Common myeloid progenitor, CD34-positive (primary cell): ENCODE data around the gene RAPGEF3.
A peak's percentile ranks its signal among the peaks of the same experiment; 100 is the strongest.

Experiments
- CTCF ChIA-PET: fragments of 350-600 bp; sonication (Branson Sonifier 250); formaldehyde crosslinking; loops from one replicate; lab custom pipeline; 2021; ENCODE audit warnings: antibody characterized with exemption; lab: Charles Lee
- POLR2A ChIA-PET: fragments of 350-600 bp; sonication (Branson Sonifier 250); formaldehyde crosslinking; loops from one replicate; lab custom pipeline; 2021; ENCODE audit warnings: antibody characterized with exemption; lab: Charles Lee
- DNase-seq, 3 donors: peaks; one replicate each; pipeline versions ENCODE4 v3.0.0 to v3.0.0-alpha.2; 2013
- H3K27ac ChIP-seq, 2 experiments: 1 replicate in 1 of 2; 2 replicates in 1 of 2; pipeline ENCODE4 v1.7.0; 2013; ENCODE audit warnings: inconsistent platforms in 2 of 2, low read length in 2 of 2, mild to moderate bottlenecking in 2 of 2, low read depth in 1 of 2, moderate library complexity in 1 of 2; ENCODE audit not compliant: severe bottlenecking in 2 of 2, insufficient read depth in 1 of 2, poor library complexity in 1 of 2
- H3K27me3 ChIP-seq, 5 experiments: replicated peaks in 2 of 5; 1 replicate in 3 of 5; 2 replicates in 2 of 5; pipeline versions ENCODE4 v1.6.1 to v1.7.0; 2013; ENCODE audit warnings: low read length in 4 of 5, mild to moderate bottlenecking in 2 of 5, moderate library complexity in 2 of 5, inconsistent platforms in 1 of 5; ENCODE audit not compliant: insufficient read depth in 5 of 5, control insufficient read depth in 4 of 5
- H3K36me3 ChIP-seq, 4 experiments: 1 replicate in 2 of 4; 2 replicates in 2 of 4; pipeline versions ENCODE4 v1.6.1 to v1.7.0; 2013; ENCODE audit warnings: low read length in 3 of 4, control low read depth in 1 of 4, mild to moderate bottlenecking in 1 of 4; ENCODE audit not compliant: control insufficient read depth in 4 of 4, insufficient read depth in 4 of 4
- H3K4me1 ChIP-seq, 4 experiments: 1 replicate in 3 of 4; 2 replicates in 1 of 4; pipeline versions ENCODE4 v1.6.1 to v1.7.1; 2013; ENCODE audit warnings: low read length in 3 of 4, mild to moderate bottlenecking in 3 of 4, control low read depth in 1 of 4, inconsistent platforms in 1 of 4, moderate library complexity in 1 of 4; ENCODE audit not compliant: control insufficient read depth in 4 of 4, insufficient read depth in 4 of 4; ENCODE audit errors: control extremely low read depth in 1 of 4
- H3K4me3 ChIP-seq, 7 experiments: 1 replicate in 4 of 7; 2 replicates in 3 of 7; pipeline versions ENCODE4 v1.5.1 to v1.7.0; 2013; ENCODE audit warnings: mild to moderate bottlenecking in 7 of 7, low read length in 6 of 7, moderate library complexity in 6 of 7, inconsistent platforms in 2 of 7, low read depth in 2 of 7, control low read depth in 1 of 7; ENCODE audit not compliant: insufficient read depth in 4 of 7, control insufficient read depth in 1 of 7; ENCODE audit errors: extremely low read depth in 1 of 7
- H3K9me3 ChIP-seq, 5 experiments: 1 replicate in 4 of 5; 2 replicates in 1 of 5; pipeline versions ENCODE4 v1.6.1 to v1.7.1; 2013; ENCODE audit warnings: low read length in 4 of 5, mild to moderate bottlenecking in 2 of 5, inconsistent platforms in 1 of 5, low read depth in 1 of 5, moderate library complexity in 1 of 5; ENCODE audit not compliant: control insufficient read depth in 4 of 5, insufficient read depth in 2 of 5; ENCODE audit errors: control extremely low read depth in 1 of 5
- WGBS: methylation state at CpG from one replicate; pipeline ENCODE4 v1.1.5; 2013; ENCODE audit not compliant: insufficient coverage; 5-methylcytosine and 5-hydroxymethylcytosine counted together

RAPGEF3 gene

GRCh38 chr12:47797441-47797840 is 38.8 kb upstream of the RAPGEF3 start:
- DNase-seq: peak in 2 of 3 donors; percentile 48 to 59
- POLR2A ChIA-PET: interaction anchor here (0.5 to 1.3 kb wide), 3 partner anchors 15 to 40 kb away, joined by 3 read pairs; no protein-coding TSS in a partner anchor
- Histone ChIP-seq H3K27ac (no peak overlapping the region), H3K36me3 (peaks cover 5 to 66% (median 49%) of the 10 kb centered on the region in 4 experiments), H3K4me1 (peaks cover 10 to 50% (median 40%) of the 10 kb centered on the region in 4 experiments), H3K27me3 (no peaks in the 10 kb centered on the region), H3K4me3 (no peak overlapping the region), H3K9me3 (no peaks in the 10 kb centered on the region)
- CTCF ChIA-PET: interaction anchor here (0.6 to 49.5 kb wide), 16 partner anchors 8 to 150 kb away, joined by 3 to 1391 read pairs (median 4); partner anchors contain the start of gene HDAC7
- 93% methylated on average over 10 of the region's 10 CpGs for WGBS

- H3K36me3 ChIP-seq: peaks cover 7 to 80% (median 63%) of the 10 kb centered on the region in 4 experiments
- ChIA-PET CTCF (interaction anchor here (0.7 to 49.5 kb wide), 5 partner anchors 12 to 43 kb away, joined by 3 to 1391 read pairs (median 5); no protein-coding TSS in a partner anchor), POLR2A (no interaction called here)
Observed at GRCh38 chr12:47795814-47796411, 37.2 kb upstream of the RAPGEF3 start.

GRCh38 chr12:47795121-47795813 is 36.6 kb upstream of the RAPGEF3 start:
- no peak for DNase-seq
- Histone ChIP-seq H3K9me3 (no peaks in the 10 kb centered on the region), H3K4me1 (peaks cover 0 to 28% (median 21%) of the 10 kb centered on the region in 4 experiments), H3K27ac (peak overlapping the region in 1 of 2 experiments; percentile 34), H3K27me3 (no peaks in the 10 kb centered on the region), H3K4me3 (no peak overlapping the region), H3K36me3 (peaks cover 7 to 87% (median 69%) of the 10 kb centered on the region in 4 experiments)
- CTCF ChIA-PET: interaction anchor here (1.1 to 49.5 kb wide), 5 partner anchors 13 to 44 kb away, joined by 3 to 1391 read pairs (median 9); no protein-coding TSS in a partner anchor
- POLR2A ChIA-PET: no interaction called here
- 97% methylated on average over 19 of the region's 21 CpGs for WGBS

More at GRCh38 chr12:47795814-47796411, 37.2 kb upstream of the RAPGEF3 start:
- H3K4me3 ChIP-seq: no peak overlapping the region
- H3K27me3 ChIP-seq: no peaks in the 10 kb centered on the region
- WGBS: over 99% methylated on average over 15 of the region's 22 CpGs
- no peak overlapping the region for H3K27ac ChIP-seq
- no peak for DNase-seq
- peaks cover 4 to 35% (median 26%) of the 10 kb centered on the region in 4 experiments for H3K4me1 ChIP-seq
- no peaks in the 10 kb centered on the region for H3K9me3 ChIP-seq

GRCh38 chr12:47794679-47795078 is 36.0 kb upstream of the RAPGEF3 start:
- no peaks in the 10 kb centered on the region for H3K27me3 ChIP-seq
- H3K36me3 ChIP-seq: peaks cover 7 to 92% (median 72%) of the 10 kb centered on the region in 4 experiments
- DNase-seq: no peak
- H3K4me3 ChIP-seq: no peak overlapping the region
- no peaks in the 10 kb centered on the region for H3K9me3 ChIP-seq
- POLR2A ChIA-PET: no interaction called here
- H3K4me1 ChIP-seq: peaks cover 0 to 22% (median 15%) of the 10 kb centered on the region in 4 experiments
- CTCF ChIA-PET: interaction anchor here (0.6 to 49.5 kb wide), 8 partner anchors 12 to 79 kb away, joined by 3 to 1391 read pairs (median 4); no protein-coding TSS in a partner anchor
- WGBS: 92% methylated on average over 2 of the region's 9 CpGs
- H3K27ac ChIP-seq: peak overlapping the region in 1 of 2 experiments; percentile 34

GRCh38 chr12:47793015-47793681 is 34.5 kb upstream of the RAPGEF3 start:
- DNase-seq: no peak
- Histone ChIP-seq H3K27ac (no peak overlapping the region), H3K27me3 (no peaks in the 10 kb centered on the region), H3K9me3 (no peaks in the 10 kb centered on the region), H3K36me3 (peaks cover 13 to 96% (median 79%) of the 10 kb centered on the region in 4 experiments), H3K4me3 (no peak overlapping the region), H3K4me1 (peaks cover 0 to 7% (median 2%) of the 10 kb centered on the region in 4 experiments)
- POLR2A ChIA-PET: interaction anchor here (0.5 kb wide), 1 partner anchor 61 kb away, joined by 5 read pairs; no protein-coding TSS in a partner anchor
- CTCF ChIA-PET: interaction anchor here (0.6 to 49.5 kb wide), 11 partner anchors 8 to 79 kb away, joined by 3 to 1391 read pairs (median 3); partner anchors contain the start of gene RAPGEF3
- 100% methylated on average over 6 of the region's 15 CpGs for WGBS

- Histone ChIP-seq H3K9me3 (no peaks in the 10 kb centered on the region), H3K27ac (no peak overlapping the region), H3K27me3 (no peaks in the 10 kb centered on the region), H3K4me1 (no peaks in the 10 kb centered on the region), H3K36me3 (peaks cover 14 to 98% (median 87%) of the 10 kb centered on the region in 4 experiments), H3K4me3 (no peak overlapping the region)
- no peak for DNase-seq
- 100% methylated on average over 8 of the region's 16 CpGs for WGBS
- ChIA-PET CTCF (interaction anchor here (1.0 to 49.5 kb wide), 10 partner anchors 10 to 80 kb away, joined by 3 to 1391 read pairs (median 5); partner anchors contain the start of gene RAPGEF3), POLR2A (interaction anchor here (0.7 kb wide), 1 partner anchor 21 kb away, joined by 3 read pairs; no protein-coding TSS in a partner anchor)
Observed at GRCh38 chr12:47791874-47792273, 33.2 kb upstream of the RAPGEF3 start.
